SK-N-MC (cell line): Measurements from ENCODE around the gene VWA1.

ENCODE experiments used
- DNase-seq: peaks from one replicate; pipeline ENCODE4 v3.0.0-alpha.2; 2011; ENCODE audit warnings: low read depth, low spot score
- H3K27ac ChIP-seq: fragments of 200-600 bp; sonication (generic); 2 replicates; pipeline ENCODE4 v1.5.1; 2016; ENCODE audit warnings: mixed run types
- H3K36me3 ChIP-seq: fragments of 200-600 bp; sonication (generic); 2 replicates; pipeline ENCODE4 v1.6.1; 2017; ENCODE audit warnings: antibody characterized with exemption, low read length, mixed read lengths; ENCODE audit not compliant: insufficient read depth
- H3K4me3 ChIP-seq: fragments of 200-600 bp; sonication (generic); 2 replicates; pipeline ENCODE4 v1.5.1; 2016
- H3K9ac ChIP-seq: fragments of 200-600 bp; sonication (generic); 2 replicates; pipeline ENCODE4 v1.8.0; 2017; ENCODE audit warnings: mixed run types, mixed read lengths; ENCODE audit not compliant: insufficient read length
- H3K9me3 ChIP-seq: fragments of 200-600 bp; sonication (generic); 2 replicates; pipeline ENCODE4 v1.6.1; 2017; ENCODE audit warnings: low read depth, mild to moderate bottlenecking, antibody characterized with exemption, low read length, moderate library complexity, mixed read lengths
- EZH2 ChIP-seq: fragments of 200-600 bp; sonication (generic); IDR thresholded peaks from one replicate; pipeline ENCODE4 v1.6.1; 2017; ENCODE audit warnings: antibody characterized with exemption
- FOXP2 ChIP-seq: optimal IDR thresholded peaks from 2 replicates; pipeline ENCODE3; 2011; ENCODE audit warnings: mild to moderate bottlenecking, moderate library complexity; ENCODE audit not compliant: insufficient read depth; ENCODE audit errors: extremely low read length, control extremely low read depth
- POLR2AphosphoS5 ChIP-seq: IDR thresholded peaks from 2 replicates; pipeline ENCODE4 v1.6.1; 2012; ENCODE audit warnings: mild to moderate bottlenecking, low read depth, low read length, borderline replicate concordance

VWA1 gene

GRCh38 chr1:1419813-1420653 is 15.5 kb upstream of the VWA1 start:
- Histone ChIP-seq H3K27ac (no peak overlapping the region), H3K9me3 (no peaks in the 10 kb centered on the region), H3K4me3 (no peak overlapping the region), H3K9ac (no peak overlapping the region), H3K36me3 (no peaks in the 10 kb centered on the region)
- no peak for TF ChIP-seq POLR2AphosphoS5
- no peak for TF ChIP-seq FOXP2
- no peak for TF ChIP-seq EZH2
- no peak for DNase-seq

- DNase-seq: no peak
- no peaks in the 10 kb centered on the region for H3K36me3 ChIP-seq
- H3K9ac ChIP-seq: no peak overlapping the region
- TF ChIP-seq POLR2AphosphoS5: no peak
- TF ChIP-seq EZH2: no peak
- TF ChIP-seq FOXP2: no peak
- no peak overlapping the region for H3K27ac ChIP-seq
- no peaks in the 10 kb centered on the region for H3K9me3 ChIP-seq
- H3K4me3 ChIP-seq: no peak overlapping the region
Observed at GRCh38 chr1:1420654-1421141, 14.8 kb upstream of the VWA1 start.

DNA sequence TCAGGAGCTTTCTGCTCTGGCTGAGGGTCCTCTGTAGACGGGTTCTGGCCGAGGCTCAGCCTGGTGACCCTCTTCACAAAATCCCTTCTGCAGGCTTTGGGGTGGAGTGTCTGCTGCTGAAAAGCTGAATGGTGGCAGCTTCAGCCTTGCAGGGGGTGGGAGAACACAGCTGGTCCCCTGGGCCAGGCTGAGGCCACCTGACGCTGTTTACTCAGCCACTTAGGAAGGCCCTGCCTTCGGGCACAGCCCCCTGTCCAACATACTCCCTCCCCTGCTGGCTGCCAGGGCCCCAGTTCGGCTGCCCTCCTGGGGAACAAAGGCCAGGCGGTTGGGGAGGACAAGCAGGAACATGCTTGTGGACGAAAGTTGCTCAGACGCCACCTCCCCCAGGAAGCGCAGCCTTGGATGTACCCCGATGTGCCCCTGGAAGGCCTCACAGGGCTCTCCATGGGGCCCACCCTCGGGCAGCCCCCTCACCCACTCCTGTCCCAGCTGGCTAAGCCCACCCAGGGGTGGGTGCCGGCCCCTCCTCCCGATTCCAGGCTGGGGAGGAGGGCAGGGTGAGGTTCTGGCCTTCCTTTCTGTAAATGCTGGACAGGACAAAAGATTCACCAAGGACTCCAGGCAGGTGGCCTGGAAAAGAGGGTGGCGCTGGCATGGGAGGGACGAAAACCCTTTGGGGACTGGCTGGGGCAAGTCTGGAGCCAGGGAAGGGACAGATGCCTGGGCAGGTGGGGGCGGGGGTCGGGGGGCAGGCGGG is 14.2 kb upstream of the VWA1 start, which contains the start of gene ANKRD65:
ANKRD65 (minus strand) TSS at position 130 of the 760 bp plus-strand sequence. CDS start 271 bp downstream, outside the sequence.
- no peak for TF ChIP-seq FOXP2
- no peak for TF ChIP-seq EZH2
- TF ChIP-seq POLR2AphosphoS5: no peak
- H3K9me3 ChIP-seq: no peaks in the 10 kb centered on the region
- H3K36me3 ChIP-seq: no peaks in the 10 kb centered on the region
- H3K4me3 ChIP-seq: no peak within 1 kb of the TSS
- H3K9ac ChIP-seq: no peak within 1 kb of the TSS
- no peak within 1 kb of the TSS for H3K27ac ChIP-seq
- DNase-seq: no peak

DNA sequence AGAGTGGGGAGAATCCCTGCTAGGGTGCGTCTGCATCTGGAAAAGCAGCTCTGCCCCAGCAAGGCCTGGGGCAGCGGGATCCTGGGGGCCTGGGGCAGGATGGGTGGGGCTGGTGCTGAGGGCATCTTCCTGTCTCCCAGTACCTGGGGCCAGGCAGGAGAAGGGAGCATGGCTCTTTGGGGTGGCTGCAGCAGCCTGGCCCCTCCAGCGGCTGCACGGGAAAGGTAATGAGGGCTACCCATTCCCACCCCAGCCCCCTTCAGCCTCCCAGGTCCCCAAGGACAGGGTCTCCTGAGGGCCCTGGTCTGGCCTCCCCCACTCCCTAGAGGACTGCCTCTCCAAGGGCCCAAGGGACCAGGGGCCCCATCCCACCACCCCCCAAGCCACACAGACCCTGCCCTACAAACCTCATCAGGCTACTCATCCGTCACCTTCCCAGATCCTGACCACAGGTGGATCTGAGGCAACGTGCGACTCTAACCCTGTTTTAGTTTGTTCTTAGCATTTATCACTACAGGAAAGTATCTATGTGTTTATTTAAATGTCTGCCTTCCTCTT is 13.5 kb upstream of the VWA1 start:
- DNase-seq: no peak
- no peak overlapping the region for H3K27ac ChIP-seq
- no peaks in the 10 kb centered on the region for H3K36me3 ChIP-seq
- H3K9ac ChIP-seq: no peak overlapping the region
- H3K9me3 ChIP-seq: no peaks in the 10 kb centered on the region
- no peak overlapping the region for H3K4me3 ChIP-seq
- TF ChIP-seq FOXP2 (no peak), POLR2AphosphoS5 (no peak), EZH2 (no peak)

GRCh38 chr1:1422465-1423244 is 12.8 kb upstream of the VWA1 start:
- no peak for DNase-seq
- TF ChIP-seq POLR2AphosphoS5 (no peak), FOXP2 (no peak), EZH2 (no peak)
- Histone ChIP-seq H3K27ac (no peak overlapping the region), H3K9ac (no peak overlapping the region), H3K4me3 (no peak overlapping the region), H3K9me3 (no peaks in the 10 kb centered on the region), H3K36me3 (no peaks in the 10 kb centered on the region)

GRCh38 chr1:1423245-1423597 is 12.3 kb upstream of the VWA1 start:
- Histone ChIP-seq H3K36me3 (no peaks in the 10 kb centered on the region), H3K27ac (no peak overlapping the region), H3K4me3 (no peak overlapping the region), H3K9me3 (no peaks in the 10 kb centered on the region), H3K9ac (no peak overlapping the region)
- TF ChIP-seq EZH2 (no peak), FOXP2 (no peak)
- DNase-seq: no peak

DNA sequence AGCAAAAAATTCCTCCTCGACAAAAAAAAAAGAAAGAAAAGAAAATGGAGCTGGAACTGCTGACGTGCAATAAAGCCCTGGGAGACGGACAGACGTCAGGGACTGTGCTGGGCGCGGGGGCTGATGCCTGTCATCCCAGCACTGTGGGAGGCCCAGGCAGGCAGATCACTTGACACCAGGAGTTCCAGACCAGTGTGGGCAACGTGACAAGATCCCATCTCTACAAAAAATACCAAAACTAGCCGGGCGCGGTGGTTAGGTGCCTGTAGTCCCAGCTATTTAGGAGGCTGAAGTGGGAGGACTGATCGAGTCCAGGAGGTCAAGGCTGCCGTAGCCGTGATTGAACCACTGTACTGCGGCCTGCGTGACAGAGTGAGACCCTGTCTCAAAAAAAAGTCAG is 10.8 kb upstream of the VWA1 start:
- H3K36me3 ChIP-seq: no peaks in the 10 kb centered on the region
- H3K9me3 ChIP-seq: no peaks in the 10 kb centered on the region
- no peak overlapping the region for H3K4me3 ChIP-seq
- DNase-seq: no peak
- no peak overlapping the region for H3K27ac ChIP-seq
- TF ChIP-seq POLR2AphosphoS5 (no peak), EZH2 (no peak), FOXP2 (no peak)
- H3K9ac ChIP-seq: no peak overlapping the region

- Histone ChIP-seq H3K36me3 (no peaks in the 10 kb centered on the region), H3K9me3 (no peaks in the 10 kb centered on the region), H3K27ac (no peak overlapping the region), H3K4me3 (no peak overlapping the region), H3K9ac (no peak overlapping the region)
- DNase-seq: no peak
- TF ChIP-seq EZH2 (no peak), FOXP2 (no peak), POLR2AphosphoS5 (no peak)
Observed at GRCh38 chr1:1425426-1425752, 10.1 kb upstream of the VWA1 start.
